SKM-1 (cell line): Measurements from ENCODE around the gene TEX11.

Experiments used
- DNase-seq: peaks from one replicate; lab custom pipeline; 2025; ENCODE audit not compliant: unreplicated experiment; lab: John Stamatoyannopoulos, UW

TEX11 gene

GRCh38 chrX:70500826-70501225, 407.7 kb downstream of the TEX11 start:
- no peak for DNase-seq

GRCh38 chrX:70498129-70498528, 410.4 kb downstream of the TEX11 start:
- DNase-seq, result no peak

DNA sequence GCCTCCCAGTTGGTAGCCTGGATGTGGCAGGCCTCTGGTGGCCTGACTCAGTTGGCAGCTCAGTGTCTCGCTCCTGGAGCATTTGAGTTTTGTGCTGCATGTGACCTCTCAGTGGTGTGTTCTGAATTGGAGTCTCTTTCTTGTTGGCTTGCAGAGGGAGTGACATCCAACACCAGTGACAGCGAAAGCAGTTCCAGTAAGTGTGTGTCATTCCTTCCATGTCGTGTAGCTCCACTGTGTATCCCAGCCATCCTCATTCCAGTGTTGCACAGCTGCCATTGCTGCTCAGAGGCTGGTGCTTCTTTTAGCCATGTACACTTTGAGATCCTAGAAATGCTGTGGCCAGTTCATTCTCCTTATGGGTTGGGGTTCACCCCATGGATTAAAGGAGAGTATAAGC, 411.5 kb downstream of the TEX11 start:
- no peak for DNase-seq

DNA sequence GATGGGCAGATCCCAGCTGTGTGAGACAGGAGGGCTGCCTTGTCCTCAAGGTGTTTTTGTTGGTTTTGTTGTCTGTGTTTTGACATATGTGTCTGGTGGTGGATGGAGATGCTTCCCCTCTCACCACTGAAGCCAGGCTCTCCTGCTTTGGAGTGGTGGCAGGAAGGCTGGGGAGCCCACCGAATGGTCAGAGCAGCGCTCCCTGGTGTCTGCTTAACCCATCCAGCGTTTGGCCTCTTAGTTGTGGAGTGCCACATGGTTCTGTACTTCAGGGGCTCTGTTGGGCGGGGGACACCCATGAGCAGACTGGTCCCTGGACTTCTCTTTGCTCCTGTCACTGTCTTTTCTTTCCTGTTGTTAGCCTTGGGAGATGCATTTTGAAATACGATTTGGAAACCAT, 412.0 kb downstream of the TEX11 start:
- no peak for DNase-seq

DNA sequence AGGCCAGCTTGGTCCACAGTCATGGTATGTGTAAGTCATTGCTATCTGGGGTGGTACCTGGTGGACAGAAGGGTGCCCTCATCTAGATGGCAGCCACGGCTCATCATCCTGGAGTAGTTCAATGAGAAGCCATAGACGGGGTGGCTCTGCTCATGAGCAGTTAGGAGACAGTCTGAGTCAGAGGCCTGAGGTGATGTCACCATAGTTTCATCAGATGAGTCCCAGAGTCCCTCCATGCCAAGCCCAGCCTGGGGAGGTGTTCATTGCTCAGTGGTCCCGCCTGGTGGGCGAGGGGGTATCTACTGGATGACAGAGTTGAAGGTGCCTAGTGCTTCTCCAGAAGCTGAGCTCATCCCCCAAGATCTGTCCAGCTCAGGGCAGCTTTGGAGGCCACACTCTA, 414.1 kb downstream of the TEX11 start:
- DNase-seq, result no peak

GRCh38 chrX:70488856-70489255, 419.7 kb downstream of the TEX11 start:
- no peak for DNase-seq

- DNase-seq, result no peak
These were observed 423.0 kb downstream of the TEX11 start for GRCh38 chrX:70485466-70485865.

GRCh38 chrX:70482300-70482699, 426.2 kb downstream of the TEX11 start:
- no peak for DNase-seq

DNA sequence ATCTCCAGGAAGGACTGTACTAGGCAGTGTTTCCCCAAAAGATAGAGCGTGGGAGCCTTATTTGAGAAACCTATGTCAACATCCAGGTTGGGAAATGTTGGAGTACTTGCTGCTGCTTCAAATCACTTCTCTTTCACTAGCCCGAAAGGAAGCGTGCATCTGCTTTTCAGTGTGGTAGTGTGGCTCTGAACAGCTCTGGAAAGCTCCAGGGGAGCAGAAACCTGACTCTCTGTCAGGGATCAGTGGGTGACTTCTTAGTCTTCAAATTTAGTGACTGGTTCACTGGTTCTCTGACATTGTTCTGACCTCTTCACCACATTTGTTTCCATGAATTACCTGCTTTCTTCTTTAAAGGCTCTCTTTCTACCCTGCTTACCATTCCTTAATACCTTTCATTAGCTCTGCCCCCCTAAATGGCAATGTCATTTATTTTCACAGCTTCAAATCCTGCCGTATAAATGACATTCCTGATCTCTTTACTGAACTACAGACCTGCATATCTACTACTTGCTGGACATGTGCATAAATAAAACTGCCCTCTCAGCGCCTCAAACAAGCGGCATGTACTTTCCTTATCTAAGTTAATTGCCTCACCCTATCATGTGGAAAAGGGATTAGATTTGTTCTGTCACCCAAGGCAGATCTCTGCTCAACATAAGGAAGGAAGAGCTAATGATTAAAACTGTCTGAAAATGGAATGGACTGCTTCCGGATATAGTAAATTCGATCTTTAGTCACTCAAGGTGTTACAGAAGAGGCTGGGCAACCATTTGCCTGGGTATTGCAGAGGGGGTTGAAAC, 426.8 kb downstream of the TEX11 start:
- no peak for DNase-seq

- no peak for DNase-seq
These were observed 427.9 kb downstream of the TEX11 start for GRCh38 chrX:70480660-70481018.

- DNase-seq, result no peak
These were observed 428.4 kb downstream of the TEX11 start for GRCh38 chrX:70479922-70480659.

DNA sequence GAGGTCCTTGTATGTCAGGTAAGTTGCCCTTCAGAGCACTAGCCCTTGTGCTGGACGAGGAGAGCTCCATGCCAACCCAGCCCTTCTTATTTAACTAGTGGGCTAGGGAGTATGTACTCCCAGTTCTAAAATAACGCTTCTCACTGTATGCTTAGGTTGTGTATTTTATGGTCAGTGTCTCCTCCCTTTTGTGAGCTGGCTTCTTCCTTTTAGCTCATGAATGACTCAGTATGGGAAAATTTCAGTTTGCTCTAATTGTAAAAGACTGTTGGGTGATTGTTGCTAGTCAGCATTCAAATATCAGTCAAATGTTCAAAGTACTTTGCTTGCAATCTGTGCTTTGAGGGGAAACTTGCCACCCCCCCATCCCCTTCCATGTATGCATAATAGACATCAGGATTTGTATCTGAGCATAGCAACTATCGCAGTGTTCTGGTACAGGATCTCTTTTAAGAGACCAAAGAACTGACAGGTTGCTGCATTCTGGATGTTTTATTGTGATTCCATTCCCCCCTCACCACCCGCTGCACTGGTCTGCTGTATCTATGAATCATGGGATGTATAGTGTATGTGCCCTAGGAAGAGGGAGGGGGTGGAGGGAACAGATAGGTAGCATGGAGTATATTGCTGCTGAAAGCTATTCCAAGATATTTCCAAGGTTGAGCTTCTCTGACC, 429.1 kb downstream of the TEX11 start:
- no peak for DNase-seq
